Ovary (tissue), 3 donors: ENCODE data around the gene PITPNC1.

Source experiments
- EP300 ChIP-seq: sonication (generic); formaldehyde crosslinking; IDR thresholded peaks from one replicate; pipeline ENCODE4 v1.6.1; 2017; ENCODE audit warnings: antibody characterized with exemption
- POLR2A ChIP-seq: fragments of 450-650 bp; IDR thresholded peaks from one replicate; pipeline ENCODE4 v1.6.1; 2017; ENCODE audit warnings: antibody characterized with exemption, mild to moderate bottlenecking, moderate library complexity
- TF ChIP-seq, protein P1 (sequence below), 3 donors: fragments of 450-650 bp in 2 of 3; fragments of 200-600 bp in 1 of 3; IDR thresholded peaks; one replicate each; pipeline versions ENCODE4 v1.5.1 to v1.8.0; 2016 to 2022; ENCODE audit warnings: antibody characterized with exemption in 3 of 3, mild to moderate bottlenecking in 1 of 3
- donor health status: DM: no; HTN: no; CAD: no.

DNA sequence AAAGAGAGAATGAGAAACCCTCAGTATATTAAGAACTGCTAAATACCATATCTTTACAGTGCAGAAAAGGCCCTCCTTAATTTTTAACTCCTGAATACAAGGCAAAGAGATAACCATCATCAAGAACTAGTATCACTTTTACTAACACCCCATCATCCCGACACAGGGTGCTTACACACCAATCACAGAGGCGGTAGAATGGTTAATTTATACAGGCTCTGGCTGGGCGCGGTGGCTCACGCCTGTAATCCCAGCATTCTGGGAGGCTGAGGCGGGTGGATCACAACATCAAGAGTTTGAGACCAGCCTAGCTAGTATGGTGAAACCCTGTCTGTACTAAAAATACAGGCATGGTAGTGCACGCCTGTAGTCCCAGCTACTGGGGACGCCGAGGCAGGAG lies 14.9 kb upstream of the PITPNC1 start:
- TF ChIP-seq, protein P1, sequence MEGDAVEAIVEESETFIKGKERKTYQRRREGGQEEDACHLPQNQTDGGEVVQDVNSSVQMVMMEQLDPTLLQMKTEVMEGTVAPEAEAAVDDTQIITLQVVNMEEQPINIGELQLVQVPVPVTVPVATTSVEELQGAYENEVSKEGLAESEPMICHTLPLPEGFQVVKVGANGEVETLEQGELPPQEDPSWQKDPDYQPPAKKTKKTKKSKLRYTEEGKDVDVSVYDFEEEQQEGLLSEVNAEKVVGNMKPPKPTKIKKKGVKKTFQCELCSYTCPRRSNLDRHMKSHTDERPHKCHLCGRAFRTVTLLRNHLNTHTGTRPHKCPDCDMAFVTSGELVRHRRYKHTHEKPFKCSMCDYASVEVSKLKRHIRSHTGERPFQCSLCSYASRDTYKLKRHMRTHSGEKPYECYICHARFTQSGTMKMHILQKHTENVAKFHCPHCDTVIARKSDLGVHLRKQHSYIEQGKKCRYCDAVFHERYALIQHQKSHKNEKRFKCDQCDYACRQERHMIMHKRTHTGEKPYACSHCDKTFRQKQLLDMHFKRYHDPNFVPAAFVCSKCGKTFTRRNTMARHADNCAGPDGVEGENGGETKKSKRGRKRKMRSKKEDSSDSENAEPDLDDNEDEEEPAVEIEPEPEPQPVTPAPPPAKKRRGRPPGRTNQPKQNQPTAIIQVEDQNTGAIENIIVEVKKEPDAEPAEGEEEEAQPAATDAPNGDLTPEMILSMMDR (IDR thresholded peaks at IDR 0.05) = no peak
- TF ChIP-seq POLR2A (no peak), EP300 (no peak)
